CD4-positive, alpha-beta T cell (primary cell): ENCODE data around the gene ADM2. TPM values are rescaled to one million over a fixed set of nuclear protein-coding genes. Genes with fewer than 3 reads are reported as not detected.

Source experiments
- ATAC-seq: fragments of 200-7000 bp; cut with Tn5 transposase; one replicate; pipeline ENCODE4 v1.10.0; 2022; ENCODE audit warnings: mild to moderate bottlenecking; ENCODE audit not compliant: poor library complexity
- CTCF ChIA-PET: fragments of 350-600 bp; sonication (Branson Sonifier 250); formaldehyde crosslinking; loops from one replicate; lab custom pipeline; 2021; ENCODE audit warnings: antibody characterized with exemption, inconsistent platforms; lab: Charles Lee
- POLR2A ChIA-PET: fragments of 350-600 bp; sonication (Branson Sonifier 250); formaldehyde crosslinking; loops from one replicate; lab custom pipeline; 2021; ENCODE audit warnings: antibody characterized with exemption, inconsistent platforms; lab: Charles Lee
- DNase-seq, 14 experiments: peaks; one replicate each; pipeline ENCODE4 v3.0.0-alpha.2; 2013 to 2020; ENCODE audit warnings: mixed read lengths in 2 of 14
- H3K27ac ChIP-seq, 2 donors: one replicate each; pipeline versions ENCODE4 v1.5.1 to v1.7.0; 2013; ENCODE audit warnings: low read length in 2 of 2, low read depth in 1 of 2, mild to moderate bottlenecking in 1 of 2
- H3K27me3 ChIP-seq, 2 experiments: 1 replicate in 1 of 2; 2 replicates in 1 of 2; pipeline versions ENCODE4 v1.6.1 to v1.7.0; 2013; ENCODE audit warnings: low read length in 2 of 2, control low read depth in 1 of 2, mild to moderate bottlenecking in 1 of 2, moderate library complexity in 1 of 2; ENCODE audit not compliant: insufficient read depth in 2 of 2, control insufficient read depth in 1 of 2
- H3K36me3 ChIP-seq: one replicate; pipeline ENCODE4 v1.6.1; 2013; ENCODE audit warnings: low read length, control low read depth; ENCODE audit not compliant: insufficient read depth
- H3K4me1 ChIP-seq: one replicate; pipeline ENCODE4 v1.6.1; 2013; ENCODE audit warnings: low read length, control low read depth; ENCODE audit not compliant: insufficient read depth
- H3K4me3 ChIP-seq: one replicate; pipeline ENCODE4 v1.5.1; 2013; ENCODE audit warnings: mild to moderate bottlenecking, low read length, moderate library complexity
- H3K9me3 ChIP-seq, 2 experiments: 1 replicate in 1 of 2; 2 replicates in 1 of 2; pipeline versions ENCODE4 v1.6.1 to v1.7.0; 2013; ENCODE audit warnings: low read length in 2 of 2, mild to moderate bottlenecking in 2 of 2, control low read depth in 1 of 2, moderate library complexity in 1 of 2; ENCODE audit not compliant: control insufficient read depth in 1 of 2, insufficient read depth in 1 of 2
- H3K27ac Mint-ChIP-seq: one replicate; pipeline ENCODE4 v1.8.0; 2020; ENCODE audit warnings: mixed read lengths
- H3K27me3 Mint-ChIP-seq: one replicate; pipeline ENCODE4 v1.8.0; 2021; ENCODE audit warnings: mixed read lengths
- H3K36me3 Mint-ChIP-seq: one replicate; pipeline ENCODE4 v1.8.0; 2021; ENCODE audit warnings: low read depth, mixed read lengths
- H3K4me1 Mint-ChIP-seq: one replicate; pipeline ENCODE4 v1.8.0; 2021; ENCODE audit warnings: low read depth, mixed read lengths
- H3K4me3 Mint-ChIP-seq: one replicate; pipeline ENCODE4 v1.8.0; 2020; ENCODE audit warnings: mild to moderate bottlenecking, mixed read lengths
- H3K9me3 Mint-ChIP-seq: one replicate; pipeline ENCODE4 v1.8.0; 2020; ENCODE audit warnings: mixed read lengths
- intact Hi-C, 2 experiments: fragments of 100-400 bp; cut with DNase I in 1 of 2; cut with micrococcal nuclease in 1 of 2; formaldehyde crosslinking; loops; one replicate each; pipeline versions ENCODE4 v1.15.1 to v1.9.0; 2023 to 2025; cut with DNase I, micrococcal nuclease
- total RNA-seq, 174 experiments: library from RNA in 2 of 174; stranded (reverse) in 2 of 174; gene quantifications; one replicate each; pipeline ENCODE4 v1.2.3 and lab custom pipeline; 2021 to 2026
- TF ChIP-seq, protein P1 (sequence below): fragments of 200-600 bp; IDR thresholded peaks from one replicate; pipeline ENCODE4 v1.8.0; 2022; ENCODE audit warnings: antibody characterized with exemption, mild to moderate bottlenecking

The ADM2 gene
- total RNA-seq, 2 experiments from 2014 or later, result 1.1 to 1.6 TPM

DNA sequence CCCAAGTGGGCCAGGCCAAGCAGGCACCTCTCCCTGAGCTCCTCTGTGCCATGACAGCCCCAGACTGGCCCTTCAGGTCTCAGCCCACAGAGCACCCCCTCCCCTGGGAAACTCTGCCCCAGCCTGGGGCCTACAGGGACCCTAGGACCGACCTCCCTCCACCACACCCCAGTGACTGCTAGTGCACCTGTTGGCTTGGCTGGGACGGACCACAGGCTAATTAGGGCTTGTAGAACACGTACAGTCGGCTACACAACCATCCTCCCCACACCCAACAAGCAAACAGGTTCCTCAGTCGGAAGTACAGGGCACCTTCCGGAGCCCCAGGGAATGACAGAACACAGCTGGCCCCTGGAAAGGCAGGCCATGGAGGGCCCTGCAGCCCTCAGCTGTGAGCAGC is 10.9 kb upstream of the ADM2 start:
- TF ChIP-seq, protein P1, sequence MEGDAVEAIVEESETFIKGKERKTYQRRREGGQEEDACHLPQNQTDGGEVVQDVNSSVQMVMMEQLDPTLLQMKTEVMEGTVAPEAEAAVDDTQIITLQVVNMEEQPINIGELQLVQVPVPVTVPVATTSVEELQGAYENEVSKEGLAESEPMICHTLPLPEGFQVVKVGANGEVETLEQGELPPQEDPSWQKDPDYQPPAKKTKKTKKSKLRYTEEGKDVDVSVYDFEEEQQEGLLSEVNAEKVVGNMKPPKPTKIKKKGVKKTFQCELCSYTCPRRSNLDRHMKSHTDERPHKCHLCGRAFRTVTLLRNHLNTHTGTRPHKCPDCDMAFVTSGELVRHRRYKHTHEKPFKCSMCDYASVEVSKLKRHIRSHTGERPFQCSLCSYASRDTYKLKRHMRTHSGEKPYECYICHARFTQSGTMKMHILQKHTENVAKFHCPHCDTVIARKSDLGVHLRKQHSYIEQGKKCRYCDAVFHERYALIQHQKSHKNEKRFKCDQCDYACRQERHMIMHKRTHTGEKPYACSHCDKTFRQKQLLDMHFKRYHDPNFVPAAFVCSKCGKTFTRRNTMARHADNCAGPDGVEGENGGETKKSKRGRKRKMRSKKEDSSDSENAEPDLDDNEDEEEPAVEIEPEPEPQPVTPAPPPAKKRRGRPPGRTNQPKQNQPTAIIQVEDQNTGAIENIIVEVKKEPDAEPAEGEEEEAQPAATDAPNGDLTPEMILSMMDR, result no peak
- Mint-ChIP-seq H3K4me1 (peaks cover 64% of the 10 kb centered on the region), H3K9me3 (no peaks in the 10 kb centered on the region), H3K27me3 (no peaks in the 10 kb centered on the region), H3K27ac (peak overlapping the region; percentile 94), H3K36me3 (peaks cover 44% of the 10 kb centered on the region), H3K4me3 (peak overlapping the region; percentile 89)
- ChIA-PET POLR2A (interaction anchor here (0.6 to 3.2 kb wide), 15 partner anchors 8 to 226 kb away, joined by 3 to 39 read pairs (median 6); partner anchors contain the start of genes ADM2, CHKB, LMF2 and NCAPH2), CTCF (interaction anchor here (0.7 to 2.0 kb wide), 7 partner anchors 18 to 150 kb away, joined by 3 to 20 read pairs (median 5); partner anchors contain the start of gene SCO2)
- peaks cover 40% of the 10 kb centered on the region for H3K36me3 ChIP-seq
- ATAC-seq (no peak), DNase-seq (no peak)
- H3K27ac ChIP-seq, result peak overlapping the region; percentile 74 to 94
- intact Hi-C loops, result loop anchor here (1.0 to 5.0 kb wide), 3 partner anchors 37 to 57 kb away; partner anchors contain the start of genes LMF2 (in 2 of the 2), NCAPH2 (in 1 of the 2) and SCO2 (in 1 of the 2)
- peak overlapping the region; percentile 49 for H3K4me3 ChIP-seq
- H3K4me1 ChIP-seq, result peaks cover 77% of the 10 kb centered on the region
- H3K9me3 ChIP-seq, result no peaks in the 10 kb centered on the region
- no peaks in the 10 kb centered on the region for H3K27me3 ChIP-seq

DNA sequence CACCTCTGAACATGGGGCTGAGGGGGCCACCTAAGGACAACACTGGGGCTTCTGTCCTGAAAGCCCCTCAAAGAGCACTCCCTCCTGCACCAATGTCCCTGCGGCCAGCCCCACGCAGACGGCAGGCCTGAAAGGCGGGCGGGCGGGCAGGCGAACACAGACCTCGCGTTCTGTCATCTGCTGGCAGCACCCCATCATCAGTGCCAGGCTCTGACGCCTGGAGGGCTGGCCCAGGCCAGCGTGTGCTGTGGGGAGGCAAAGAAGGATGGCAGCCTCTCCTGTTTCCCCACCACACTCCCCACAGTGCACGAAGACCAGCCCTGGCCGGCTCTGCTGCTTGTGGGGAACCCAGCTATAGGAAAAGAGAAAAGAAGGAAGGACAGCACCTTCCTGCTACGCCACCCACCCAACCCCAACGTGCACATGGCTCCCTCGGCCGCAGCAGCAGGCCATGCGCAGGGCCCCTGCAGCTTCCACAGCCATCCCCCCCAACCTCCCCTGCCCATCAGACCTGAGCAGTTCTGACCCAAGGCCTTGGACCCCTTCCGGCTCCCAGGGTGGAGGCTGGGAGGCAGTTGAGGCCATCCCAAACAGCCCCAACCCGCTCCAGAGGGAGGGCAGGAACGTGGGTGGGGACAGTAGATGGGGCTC is 10.0 kb upstream of the ADM2 start:
- peaks cover 80% of the 10 kb centered on the region for H3K4me1 ChIP-seq
- peak overlapping the region; percentile 89 for H3K4me3 Mint-ChIP-seq
- H3K27ac ChIP-seq, result peak overlapping the region; percentile 74 to 94
- POLR2A ChIA-PET, result interaction anchor here (1.3 to 3.2 kb wide), 7 partner anchors 10 to 150 kb away, joined by 3 to 39 read pairs (median 11); partner anchors contain the start of genes ADM2, LMF2, NCAPH2 and SCO2
- intact Hi-C loops, result loop anchor here in 1 of 2 experiments (5.0 kb wide), 2 partner anchors 36 to 56 kb away; partner anchors contain the start of genes LMF2, NCAPH2 and SCO2
- TF ChIP-seq, protein P1, result no peak
- CTCF ChIA-PET, result interaction anchor here (0.7 to 1.4 kb wide), 2 partner anchors 19 to 54 kb away, joined by 3 to 5 read pairs; partner anchors contain the start of gene SCO2
- H3K4me3 ChIP-seq, result peak overlapping the region; percentile 49
- H3K27ac Mint-ChIP-seq, result peak overlapping the region; percentile 94
- H3K27me3 Mint-ChIP-seq, result no peaks in the 10 kb centered on the region
- H3K9me3 ChIP-seq, result no peaks in the 10 kb centered on the region
- H3K9me3 Mint-ChIP-seq, result no peaks in the 10 kb centered on the region
- ATAC-seq, result no peak
- H3K27me3 ChIP-seq, result no peaks in the 10 kb centered on the region
- H3K36me3 Mint-ChIP-seq, result peaks cover 36% of the 10 kb centered on the region
- peaks cover 66% of the 10 kb centered on the region for H3K4me1 Mint-ChIP-seq
- peaks cover 32% of the 10 kb centered on the region for H3K36me3 ChIP-seq
- no peak for DNase-seq

DNA sequence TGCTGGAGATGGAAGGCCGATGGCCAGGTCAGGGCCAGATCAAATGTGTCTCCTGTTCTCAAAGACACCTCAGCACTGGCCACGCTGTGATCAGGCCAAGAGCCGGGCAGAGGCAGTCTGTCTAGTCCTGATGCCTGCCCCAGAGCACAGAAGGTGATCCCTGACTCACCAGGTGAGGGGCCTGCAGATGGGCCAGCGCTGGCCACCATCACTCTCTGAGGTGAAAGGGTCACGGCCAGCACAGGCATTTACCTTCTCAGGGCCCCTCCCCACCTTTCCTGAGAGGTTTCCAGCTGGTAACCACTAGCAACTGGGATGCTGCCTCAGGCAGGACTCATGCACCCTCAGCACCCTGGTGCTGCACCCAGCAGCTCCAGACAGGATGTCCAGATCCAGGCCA is 9.4 kb upstream of the ADM2 start:
- Histone ChIP-seq H3K4me1 (peaks cover 78% of the 10 kb centered on the region), H3K27me3 (no peaks in the 10 kb centered on the region), H3K36me3 (peaks cover 26% of the 10 kb centered on the region), H3K9me3 (no peaks in the 10 kb centered on the region), H3K27ac (peak overlapping the region; percentile 74 to 94), H3K4me3 (peak overlapping the region; percentile 2)
- Mint-ChIP-seq H3K4me3 (peak overlapping the region; percentile 92), H3K4me1 (peaks cover 62% of the 10 kb centered on the region), H3K36me3 (peaks cover 30% of the 10 kb centered on the region), H3K27me3 (no peaks in the 10 kb centered on the region), H3K27ac (peak overlapping the region; percentile 94), H3K9me3 (no peaks in the 10 kb centered on the region)
- ChIA-PET CTCF (interaction anchor here (2.0 kb wide), 1 partner anchor 26 kb away, joined by 5 read pairs; no protein-coding TSS in a partner anchor), POLR2A (interaction anchor here (1.5 to 2.7 kb wide), 3 partner anchors 26 to 150 kb away, joined by 4 to 11 read pairs (median 9); partner anchors contain the start of gene SCO2)
- DNase-seq, result no peak
- ATAC-seq, result no peak
- TF ChIP-seq, protein P1, result no peak
- intact Hi-C loops, result loop anchor here in 1 of 2 experiments (5.0 kb wide), 2 partner anchors 35 to 55 kb away; partner anchors contain the start of genes LMF2, NCAPH2 and SCO2
